Adipocyte (in vitro differentiated cells): ENCODE data around the gene ZNF341.

Source experiments
- DNase-seq: peaks from one replicate; pipeline ENCODE4 v3.0.0-alpha.2; 2015; ENCODE audit warnings: low read depth
- H3K27me3 ChIP-seq: replicated peaks from 2 replicates; pipeline ENCODE4 v1.7.0; 2013; ENCODE audit warnings: mild to moderate bottlenecking, low read length, moderate library complexity; ENCODE audit not compliant: control insufficient read depth, insufficient read depth
- H3K36me3 ChIP-seq: 2 replicates; pipeline ENCODE4 v1.7.0; 2013; ENCODE audit warnings: low read length, mild to moderate bottlenecking, moderate library complexity; ENCODE audit not compliant: control insufficient read depth, insufficient read depth, severe bottlenecking
- H3K4me1 ChIP-seq: 2 replicates; pipeline ENCODE4 v1.7.0; 2013; ENCODE audit warnings: mild to moderate bottlenecking, low read length, moderate library complexity; ENCODE audit not compliant: control insufficient read depth, insufficient read depth
- H3K4me3 ChIP-seq: 2 replicates; pipeline ENCODE4 v1.7.0; 2013; ENCODE audit warnings: mild to moderate bottlenecking, low read length, moderate library complexity
- H3K9ac ChIP-seq: 2 replicates; pipeline ENCODE4 v1.7.0; 2013; ENCODE audit warnings: mild to moderate bottlenecking, low read length, moderate library complexity
- H3K9me3 ChIP-seq: 2 replicates; pipeline ENCODE4 v1.7.0; 2013; ENCODE audit warnings: mild to moderate bottlenecking, low read length, moderate library complexity; ENCODE audit not compliant: control insufficient read depth

The ZNF341 gene

GRCh38 chr20:33704197-33704924 lies 27.4 kb upstream of the ZNF341 start:
- no peak for DNase-seq
- Histone ChIP-seq H3K9ac (no peak overlapping the region), H3K27me3 (no peaks in the 10 kb centered on the region), H3K36me3 (peaks cover 10% of the 10 kb centered on the region), H3K4me1 (peaks cover 4% of the 10 kb centered on the region), H3K9me3 (no peaks in the 10 kb centered on the region), H3K4me3 (no peak overlapping the region)

- H3K4me1 ChIP-seq: peaks cover 5% of the 10 kb centered on the region
- DNase-seq: no peak
- no peak overlapping the region for H3K9ac ChIP-seq
- H3K9me3 ChIP-seq: no peaks in the 10 kb centered on the region
- H3K4me3 ChIP-seq: no peak overlapping the region
- H3K36me3 ChIP-seq: peaks cover 24% of the 10 kb centered on the region
- H3K27me3 ChIP-seq: no peaks in the 10 kb centered on the region
Measured at GRCh38 chr20:33707668-33708067, 24.1 kb upstream of the ZNF341 start.

- Histone ChIP-seq H3K4me3 (no peak overlapping the region), H3K9ac (no peak overlapping the region), H3K4me1 (peaks cover 5% of the 10 kb centered on the region), H3K27me3 (no peaks in the 10 kb centered on the region), H3K36me3 (peaks cover 34% of the 10 kb centered on the region), H3K9me3 (no peaks in the 10 kb centered on the region)
- DNase-seq: no peak
Measured at GRCh38 chr20:33709398-33709797, 22.4 kb upstream of the ZNF341 start.

- no peak for DNase-seq
- Histone ChIP-seq H3K9me3 (no peaks in the 10 kb centered on the region), H3K27me3 (no peaks in the 10 kb centered on the region), H3K4me3 (no peak overlapping the region), H3K36me3 (peaks cover 38% of the 10 kb centered on the region), H3K4me1 (peaks cover 5% of the 10 kb centered on the region), H3K9ac (no peak overlapping the region)
Measured at GRCh38 chr20:33709905-33710541, 21.8 kb upstream of the ZNF341 start.

GRCh38 chr20:33710681-33711445 lies 20.9 kb upstream of the ZNF341 start:
- Histone ChIP-seq H3K4me3 (no peak overlapping the region), H3K4me1 (peaks cover 5% of the 10 kb centered on the region), H3K9ac (no peak overlapping the region), H3K9me3 (no peaks in the 10 kb centered on the region), H3K27me3 (no peaks in the 10 kb centered on the region), H3K36me3 (peaks cover 38% of the 10 kb centered on the region)
- DNase-seq: no peak

- H3K36me3 ChIP-seq: peaks cover 38% of the 10 kb centered on the region
- H3K4me1 ChIP-seq: peaks cover 5% of the 10 kb centered on the region
- no peaks in the 10 kb centered on the region for H3K27me3 ChIP-seq
- no peaks in the 10 kb centered on the region for H3K9me3 ChIP-seq
- H3K4me3 ChIP-seq: no peak overlapping the region
- DNase-seq: no peak
- no peak overlapping the region for H3K9ac ChIP-seq
Measured at GRCh38 chr20:33711446-33711738, 20.4 kb upstream of the ZNF341 start.

- peaks cover 5% of the 10 kb centered on the region for H3K4me1 ChIP-seq
- peaks cover 28% of the 10 kb centered on the region for H3K36me3 ChIP-seq
Measured at GRCh38 chr20:33713865-33714367, 17.9 kb upstream of the ZNF341 start.

GRCh38 chr20:33716498-33716897 lies 15.3 kb upstream of the ZNF341 start:
- Histone ChIP-seq H3K36me3 (peaks cover 22% of the 10 kb centered on the region), H3K9me3 (no peaks in the 10 kb centered on the region), H3K27me3 (no peaks in the 10 kb centered on the region), H3K4me1 (peaks cover 8% of the 10 kb centered on the region), H3K9ac (no peak overlapping the region), H3K4me3 (no peak overlapping the region)
- no peak for DNase-seq

More at GRCh38 chr20:33713865-33714367, 17.9 kb upstream of the ZNF341 start:
- no peaks in the 10 kb centered on the region for H3K9me3 ChIP-seq
- no peak overlapping the region for H3K9ac ChIP-seq
- no peak overlapping the region for H3K4me3 ChIP-seq
- DNase-seq: no peak
- H3K27me3 ChIP-seq: no peaks in the 10 kb centered on the region

- Histone ChIP-seq H3K36me3 (peaks cover 3% of the 10 kb centered on the region), H3K4me1 (peaks cover 13% of the 10 kb centered on the region), H3K27me3 (no peaks in the 10 kb centered on the region), H3K4me3 (peak overlapping the region; percentile 94), H3K9me3 (no peaks in the 10 kb centered on the region), H3K9ac (peak overlapping the region; percentile 89)
- no peak for DNase-seq
Measured at GRCh38 chr20:33719277-33719988, 12.4 kb upstream of the ZNF341 start.

- Histone ChIP-seq H3K27me3 (no peaks in the 10 kb centered on the region), H3K4me1 (peaks cover 15% of the 10 kb centered on the region), H3K9me3 (no peaks in the 10 kb centered on the region), H3K36me3 (no peaks in the 10 kb centered on the region), H3K4me3 (peak within 1 kb of the TSS; percentile 94), H3K9ac (peak within 1 kb of the TSS; percentile 89)
- peak; percentile 91 for DNase-seq
Measured at GRCh38 chr20:33719989-33720709, 11.6 kb upstream of the ZNF341 start, which contains the start of gene PXMP4. Gene PXMP4, minus strand, starts transcription at chr20:33720310. Its CDS starts 103 bp downstream, at chr20:33720207.
